HepG2 (cell line): ENCODE data around the gene ARHGAP19. TPM values are rescaled to one million over a fixed set of nuclear protein-coding genes. Genes with fewer than 3 reads are reported as not detected.
A peak's percentile ranks its signal among the peaks of the same experiment; 100 is the strongest.

Experiments
- EP300 ChIP-seq, 3 experiments: sonication (generic) in 1 of 3; formaldehyde crosslinking in 1 of 3; IDR thresholded peaks; 2 replicates each; pipeline versions ENCODE4 v1.5.1 to v1.6.1; 2011 to 2020; ENCODE audit warnings: low read depth in 2 of 3, low read length in 2 of 3, borderline replicate concordance in 1 of 3, improper control_type of control experiment in 1 of 3, mild to moderate bottlenecking in 1 of 3, missing genetic modification reagents in 1 of 3, moderate library complexity in 1 of 3
- GTF2F1 ChIP-seq: fragments of 150-350 bp; IDR thresholded peaks from 2 replicates; pipeline ENCODE4 v1.6.1; 2014; ENCODE audit warnings: low read length
- HDAC2 ChIP-seq: sonication (generic); formaldehyde crosslinking; IDR thresholded peaks from 2 replicates; pipeline ENCODE4 v1.4.0; 2020; ENCODE audit warnings: missing genetic modification reagents
- IRF2 ChIP-seq: IDR thresholded peaks from 2 replicates; pipeline ENCODE4 v1.6.1; 2018; ENCODE audit warnings: missing genetic modification reagents, missing compliant biosample characterization
- ISX ChIP-seq: sonication (generic); formaldehyde crosslinking; conservative IDR thresholded peaks from 2 replicates; pipeline ENCODE4 v1.5.0; 2020; ENCODE audit warnings: missing genetic modification reagents
- MAFG ChIP-seq: sonication (generic); formaldehyde crosslinking; IDR thresholded peaks from 2 replicates; pipeline ENCODE4 v1.5.1; 2020; ENCODE audit warnings: mild to moderate bottlenecking, missing genetic modification reagents
- NFRKB ChIP-seq: fragments of 450-650 bp; IDR thresholded peaks from 2 replicates; pipeline ENCODE4 v1.6.1; 2017
- SKI ChIP-seq: fragments of 450-650 bp; IDR thresholded peaks from one replicate; pipeline ENCODE4 v1.6.1; 2018; ENCODE audit warnings: mild to moderate bottlenecking; ENCODE audit not compliant: partially characterized antibody
- SPEN ChIP-seq: sonication (generic); formaldehyde crosslinking; IDR thresholded peaks from 2 replicates; pipeline ENCODE4 v1.5.1; 2020; ENCODE audit warnings: low read depth, mild to moderate bottlenecking, missing genetic modification reagents
- TOE1 ChIP-seq: sonication (generic); formaldehyde crosslinking; IDR thresholded peaks from 2 replicates; pipeline ENCODE4 v1.4.0; 2020; ENCODE audit warnings: mild to moderate bottlenecking, missing genetic modification reagents
- WIZ ChIP-seq: sonication (generic); formaldehyde crosslinking; IDR thresholded peaks from 2 replicates; pipeline ENCODE4 v1.5.1; 2020; ENCODE audit warnings: mild to moderate bottlenecking, missing genetic modification reagents
- ZNF17 ChIP-seq: sonication (generic); formaldehyde crosslinking; IDR thresholded peaks from 2 replicates; pipeline ENCODE4 v1.5.0; 2020; ENCODE audit warnings: mild to moderate bottlenecking, missing genetic modification reagents
- ZNF564 ChIP-seq: sonication (generic); formaldehyde crosslinking; IDR thresholded peaks from 2 replicates; pipeline ENCODE4 v1.8.1; 2023; ENCODE audit warnings: mild to moderate bottlenecking, missing genetic modification reagents
- ZNF598 ChIP-seq: sonication (generic); formaldehyde crosslinking; IDR thresholded peaks from 2 replicates; pipeline ENCODE4 v1.5.1; 2020; ENCODE audit warnings: mild to moderate bottlenecking, missing genetic modification reagents, borderline replicate concordance
- ZNF747 ChIP-seq: sonication (generic); formaldehyde crosslinking; IDR thresholded peaks from 2 replicates; pipeline ENCODE4 v1.8.1; 2023; ENCODE audit warnings: missing genetic modification reagents, mild to moderate bottlenecking, borderline replicate concordance
- ZSCAN22 ChIP-seq: sonication (generic); formaldehyde crosslinking; IDR thresholded peaks from 2 replicates; pipeline ENCODE4 v1.4.0; 2020; ENCODE audit warnings: mild to moderate bottlenecking, missing genetic modification reagents
- ZZZ3 ChIP-seq: sonication (generic); formaldehyde crosslinking; IDR thresholded peaks from 2 replicates; pipeline ENCODE4 v1.4.0; 2020; ENCODE audit warnings: missing genetic modification reagents, mild to moderate bottlenecking, borderline replicate concordance
- polyA plus RNA-seq, 8 experiments: library from polyadenylated mRNA; depleted of rRNA in 3 of 8; stranded (reverse) in 7 of 8; unstranded in 1 of 8; fragments of >200 nt; fragmentation: Illumina TruSeq in 4 of 8; extraction: Trizol in 4 of 8; gene quantifications; 2 replicates each; pipeline versions ENCODE4 v1.2.1 to v1.2.3, GENCODE V29; 2011 to 2016; ENCODE audit warnings: low read depth in 4 of 8, missing spikeins in 1 of 8, mixed read lengths in 1 of 8; ENCODE audit not compliant: insufficient read depth in 1 of 8
- total RNA-seq, 5 experiments: library from RNA; depleted of rRNA; stranded (reverse); fragments of >200 nt; fragmentation: Illumina TruSeq; extraction: Trizol; gene quantifications; 2 replicates each; pipeline ENCODE4 v1.2.3, GENCODE V29; 2016; ENCODE audit warnings: low read depth in 1 of 5
- TF ChIP-seq, protein P1 (sequence below): sonication (generic); formaldehyde crosslinking; IDR thresholded peaks from 2 replicates; pipeline ENCODE4 v1.5.1; 2020; ENCODE audit warnings: mild to moderate bottlenecking, missing genetic modification reagents, moderate library complexity
- TF ChIP-seq, protein P2 (sequence below): sonication (generic); formaldehyde crosslinking; conservative IDR thresholded peaks from 2 replicates; pipeline ENCODE4 v1.4.0; 2020; ENCODE audit warnings: missing genetic modification reagents
- TF ChIP-seq, protein P3 (sequence below): sonication (generic); formaldehyde crosslinking; IDR thresholded peaks from 2 replicates; pipeline ENCODE4 v1.4.0; 2020; ENCODE audit warnings: missing genetic modification reagents, borderline replicate concordance
- TF ChIP-seq, protein P4 (sequence below): sonication (generic); formaldehyde crosslinking; IDR thresholded peaks from 2 replicates; pipeline ENCODE4 v1.8.0; 2022; ENCODE audit warnings: mild to moderate bottlenecking, missing genetic modification reagents, moderate library complexity

The ARHGAP19 gene
- total and polyA plus RNA-seq, 2 of the 13 experiments (the other 11 are each of a cell fraction or from before 2014, with no cell fraction given), result 7.6 to 10.0 TPM

DNA sequence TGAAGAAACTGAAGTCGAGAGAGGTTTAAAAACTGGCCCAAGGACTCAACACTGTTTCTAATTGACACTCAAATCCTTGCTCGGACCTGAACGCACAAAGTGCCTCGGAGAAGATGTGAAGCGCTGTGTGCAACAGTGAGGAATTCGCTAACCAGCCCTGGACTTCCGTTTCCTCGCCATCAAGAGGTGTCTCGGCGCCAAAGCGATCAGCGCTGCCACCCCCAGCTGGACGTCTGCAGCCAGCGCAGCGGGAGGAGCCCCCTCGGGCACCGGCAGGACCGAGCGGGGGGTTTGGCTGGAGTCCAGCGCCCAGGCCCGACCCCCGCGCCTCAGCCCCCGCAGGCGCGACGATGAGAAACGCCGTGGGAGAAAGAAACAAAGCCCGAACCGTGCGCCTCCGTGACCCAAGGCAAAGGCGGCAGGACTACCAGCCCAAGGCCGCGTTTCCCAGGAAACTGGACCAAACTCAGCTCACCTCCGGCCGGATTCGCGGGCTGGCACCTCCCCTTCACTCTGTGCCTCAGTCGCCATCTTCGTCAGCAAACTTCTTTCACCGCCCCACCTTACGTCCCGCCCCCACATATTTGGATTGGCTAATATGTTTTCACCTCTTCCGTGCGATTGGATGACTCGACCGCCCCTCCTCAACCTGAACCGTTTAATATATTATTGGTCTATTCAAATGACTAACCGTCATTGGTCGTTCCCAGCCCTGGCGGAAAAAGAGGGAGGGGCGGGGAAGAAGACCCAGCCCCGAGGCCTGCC, at the start of gene ARHGAP19 (continued):
- TF ChIP-seq, protein P1, sequence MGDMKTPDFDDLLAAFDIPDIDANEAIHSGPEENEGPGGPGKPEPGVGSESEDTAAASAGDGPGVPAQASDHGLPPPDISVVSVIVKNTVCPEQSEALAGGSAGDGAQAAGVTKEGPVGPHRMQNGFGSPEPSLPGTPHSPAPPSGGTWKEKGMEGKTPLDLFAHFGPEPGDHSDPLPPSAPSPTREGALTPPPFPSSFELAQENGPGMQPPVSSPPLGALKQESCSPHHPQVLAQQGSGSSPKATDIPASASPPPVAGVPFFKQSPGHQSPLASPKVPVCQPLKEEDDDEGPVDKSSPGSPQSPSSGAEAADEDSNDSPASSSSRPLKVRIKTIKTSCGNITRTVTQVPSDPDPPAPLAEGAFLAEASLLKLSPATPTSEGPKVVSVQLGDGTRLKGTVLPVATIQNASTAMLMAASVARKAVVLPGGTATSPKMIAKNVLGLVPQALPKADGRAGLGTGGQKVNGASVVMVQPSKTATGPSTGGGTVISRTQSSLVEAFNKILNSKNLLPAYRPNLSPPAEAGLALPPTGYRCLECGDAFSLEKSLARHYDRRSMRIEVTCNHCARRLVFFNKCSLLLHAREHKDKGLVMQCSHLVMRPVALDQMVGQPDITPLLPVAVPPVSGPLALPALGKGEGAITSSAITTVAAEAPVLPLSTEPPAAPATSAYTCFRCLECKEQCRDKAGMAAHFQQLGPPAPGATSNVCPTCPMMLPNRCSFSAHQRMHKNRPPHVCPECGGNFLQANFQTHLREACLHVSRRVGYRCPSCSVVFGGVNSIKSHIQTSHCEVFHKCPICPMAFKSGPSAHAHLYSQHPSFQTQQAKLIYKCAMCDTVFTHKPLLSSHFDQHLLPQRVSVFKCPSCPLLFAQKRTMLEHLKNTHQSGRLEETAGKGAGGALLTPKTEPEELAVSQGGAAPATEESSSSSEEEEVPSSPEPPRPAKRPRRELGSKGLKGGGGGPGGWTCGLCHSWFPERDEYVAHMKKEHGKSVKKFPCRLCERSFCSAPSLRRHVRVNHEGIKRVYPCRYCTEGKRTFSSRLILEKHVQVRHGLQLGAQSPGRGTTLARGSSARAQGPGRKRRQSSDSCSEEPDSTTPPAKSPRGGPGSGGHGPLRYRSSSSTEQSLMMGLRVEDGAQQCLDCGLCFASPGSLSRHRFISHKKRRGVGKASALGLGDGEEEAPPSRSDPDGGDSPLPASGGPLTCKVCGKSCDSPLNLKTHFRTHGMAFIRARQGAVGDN (CRISPR knock-in tag), result peak; percentile 96
- TF ChIP-seq IRF2 (CRISPR knock-in tag) (peak; percentile 68), ISX (CRISPR knock-in tag) (no peak), EP300 (IDR thresholded peaks at IDR 0.05; ENCODE audit: low read depth in 2 of 2, low read length in 2 of 2) (0 out of 4 replicates have a peak, but pooled peaks of 1 of the 2 experiments have one; percentile 9), EP300 (CRISPR knock-in tag; IDR thresholded peaks at IDR 0.05; ENCODE audit: borderline replicate concordance) (peak; percentile 24; the same call in 1 of the 2 replicates), ZSCAN22 (CRISPR knock-in tag) (no peak), NFRKB (no peak), ZNF747 (peak; percentile 79; the same call in 1 of the 2 replicates), ZNF564 (CRISPR knock-in tag) (no peak), MAFG (no peak), ZZZ3 (CRISPR knock-in tag) (no peak), WIZ (no peak), SPEN (CRISPR knock-in tag) (peak; percentile 40; the same call in 1 of the 2 replicates), ZNF598 (CRISPR knock-in tag) (peak; percentile 95; the same call in 1 of the 2 replicates), TOE1 (no peak), HDAC2 (CRISPR knock-in tag) (peak; percentile 42; the same call in 1 of the 2 replicates), SKI (peak; percentile 67), ZNF17 (CRISPR knock-in tag) (no peak), GTF2F1 (no peak)
- TF ChIP-seq, protein P2, sequence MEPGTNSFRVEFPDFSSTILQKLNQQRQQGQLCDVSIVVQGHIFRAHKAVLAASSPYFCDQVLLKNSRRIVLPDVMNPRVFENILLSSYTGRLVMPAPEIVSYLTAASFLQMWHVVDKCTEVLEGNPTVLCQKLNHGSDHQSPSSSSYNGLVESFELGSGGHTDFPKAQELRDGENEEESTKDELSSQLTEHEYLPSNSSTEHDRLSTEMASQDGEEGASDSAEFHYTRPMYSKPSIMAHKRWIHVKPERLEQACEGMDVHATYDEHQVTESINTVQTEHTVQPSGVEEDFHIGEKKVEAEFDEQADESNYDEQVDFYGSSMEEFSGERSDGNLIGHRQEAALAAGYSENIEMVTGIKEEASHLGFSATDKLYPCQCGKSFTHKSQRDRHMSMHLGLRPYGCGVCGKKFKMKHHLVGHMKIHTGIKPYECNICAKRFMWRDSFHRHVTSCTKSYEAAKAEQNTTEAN (CRISPR knock-in tag), result no peak; the same call in 1 of the 2 replicates
- TF ChIP-seq, protein P3, sequence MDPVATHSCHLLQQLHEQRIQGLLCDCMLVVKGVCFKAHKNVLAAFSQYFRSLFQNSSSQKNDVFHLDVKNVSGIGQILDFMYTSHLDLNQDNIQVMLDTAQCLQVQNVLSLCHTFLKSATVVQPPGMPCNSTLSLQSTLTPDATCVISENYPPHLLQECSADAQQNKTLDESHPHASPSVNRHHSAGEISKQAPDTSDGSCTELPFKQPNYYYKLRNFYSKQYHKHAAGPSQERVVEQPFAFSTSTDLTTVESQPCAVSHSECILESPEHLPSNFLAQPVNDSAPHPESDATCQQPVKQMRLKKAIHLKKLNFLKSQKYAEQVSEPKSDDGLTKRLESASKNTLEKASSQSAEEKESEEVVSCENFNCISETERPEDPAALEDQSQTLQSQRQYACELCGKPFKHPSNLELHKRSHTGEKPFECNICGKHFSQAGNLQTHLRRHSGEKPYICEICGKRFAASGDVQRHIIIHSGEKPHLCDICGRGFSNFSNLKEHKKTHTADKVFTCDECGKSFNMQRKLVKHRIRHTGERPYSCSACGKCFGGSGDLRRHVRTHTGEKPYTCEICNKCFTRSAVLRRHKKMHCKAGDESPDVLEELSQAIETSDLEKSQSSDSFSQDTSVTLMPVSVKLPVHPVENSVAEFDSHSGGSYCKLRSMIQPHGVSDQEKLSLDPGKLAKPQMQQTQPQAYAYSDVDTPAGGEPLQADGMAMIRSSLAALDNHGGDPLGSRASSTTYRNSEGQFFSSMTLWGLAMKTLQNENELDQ (CRISPR knock-in tag), result 0 out of 2 replicates have a peak, but pooled peaks have one; percentile 73
- TF ChIP-seq, protein P4, sequence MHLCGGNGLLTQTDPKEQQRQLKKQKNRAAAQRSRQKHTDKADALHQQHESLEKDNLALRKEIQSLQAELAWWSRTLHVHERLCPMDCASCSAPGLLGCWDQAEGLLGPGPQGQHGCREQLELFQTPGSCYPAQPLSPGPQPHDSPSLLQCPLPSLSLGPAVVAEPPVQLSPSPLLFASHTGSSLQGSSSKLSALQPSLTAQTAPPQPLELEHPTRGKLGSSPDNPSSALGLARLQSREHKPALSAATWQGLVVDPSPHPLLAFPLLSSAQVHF (CRISPR knock-in tag), result no peak
